A673 (cell line): ENCODE measurements around the gene PRMT7.

Source experiments
- EZH2 ChIP-seq: fragments of 200-600 bp; sonication (generic); IDR thresholded peaks from 2 replicates; pipeline ENCODE4 v1.6.1; 2017; ENCODE audit warnings: borderline replicate concordance, low read depth, mild to moderate bottlenecking, mixed read lengths, antibody characterized with exemption, low read length; ENCODE audit not compliant: poor library complexity, severe bottlenecking
- TF ChIP-seq, protein P1 (sequence below): fragments of 300-800, 200-600 bp; sonication (generic); conservative IDR thresholded peaks from 2 replicates; pipeline ENCODE4 v1.5.1; 2017; ENCODE audit warnings: low read depth, mild to moderate bottlenecking, antibody characterized with exemption, low read length, moderate library complexity, mixed read lengths

DNA sequence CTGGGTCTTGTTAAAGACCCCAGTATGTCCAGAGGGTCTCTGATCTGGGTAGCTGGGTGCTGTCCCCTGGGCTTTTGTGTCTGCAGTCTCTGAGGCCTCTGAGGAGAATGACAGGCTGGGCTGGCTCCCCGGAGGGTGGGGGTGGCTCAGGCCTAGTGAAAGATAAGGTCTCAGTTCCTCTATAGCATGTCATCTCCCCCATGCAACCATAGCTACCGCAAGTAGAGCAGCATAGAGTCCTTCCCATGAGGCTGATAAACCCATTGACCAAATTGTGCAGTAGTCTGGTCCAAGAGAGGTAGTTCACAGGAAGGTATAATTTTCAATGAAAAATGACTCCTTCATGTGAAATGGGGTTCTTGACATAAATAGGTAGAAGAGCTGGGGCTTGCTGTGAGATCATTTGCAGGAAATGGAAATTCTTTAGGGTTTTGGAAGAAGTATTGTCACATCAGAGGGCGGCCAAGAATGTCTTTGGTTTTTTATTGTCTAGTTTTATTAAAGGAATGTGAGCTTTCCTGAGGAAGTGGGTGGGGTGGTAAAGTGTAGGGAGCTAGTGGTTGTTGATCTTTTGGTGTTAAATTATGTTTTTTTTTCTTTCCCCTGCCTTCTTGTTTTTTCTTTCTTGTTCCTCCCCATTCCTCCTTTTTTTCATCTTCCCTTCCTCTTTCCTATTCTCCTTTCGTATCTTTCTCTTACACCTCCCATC, 21.0 kb upstream of the PRMT7 start:
- TF ChIP-seq, protein P1, sequence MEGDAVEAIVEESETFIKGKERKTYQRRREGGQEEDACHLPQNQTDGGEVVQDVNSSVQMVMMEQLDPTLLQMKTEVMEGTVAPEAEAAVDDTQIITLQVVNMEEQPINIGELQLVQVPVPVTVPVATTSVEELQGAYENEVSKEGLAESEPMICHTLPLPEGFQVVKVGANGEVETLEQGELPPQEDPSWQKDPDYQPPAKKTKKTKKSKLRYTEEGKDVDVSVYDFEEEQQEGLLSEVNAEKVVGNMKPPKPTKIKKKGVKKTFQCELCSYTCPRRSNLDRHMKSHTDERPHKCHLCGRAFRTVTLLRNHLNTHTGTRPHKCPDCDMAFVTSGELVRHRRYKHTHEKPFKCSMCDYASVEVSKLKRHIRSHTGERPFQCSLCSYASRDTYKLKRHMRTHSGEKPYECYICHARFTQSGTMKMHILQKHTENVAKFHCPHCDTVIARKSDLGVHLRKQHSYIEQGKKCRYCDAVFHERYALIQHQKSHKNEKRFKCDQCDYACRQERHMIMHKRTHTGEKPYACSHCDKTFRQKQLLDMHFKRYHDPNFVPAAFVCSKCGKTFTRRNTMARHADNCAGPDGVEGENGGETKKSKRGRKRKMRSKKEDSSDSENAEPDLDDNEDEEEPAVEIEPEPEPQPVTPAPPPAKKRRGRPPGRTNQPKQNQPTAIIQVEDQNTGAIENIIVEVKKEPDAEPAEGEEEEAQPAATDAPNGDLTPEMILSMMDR = no peak
- no peak for TF ChIP-seq EZH2
